ENCODE results near the gene ATP10A. TPM values are rescaled to one million over a fixed set of nuclear protein-coding genes. Genes with fewer than 3 reads are reported as not detected.

ATP10A gene
- total RNA-seq, 1 experiment from 2014 or later: 2.1 TPM

DNA sequence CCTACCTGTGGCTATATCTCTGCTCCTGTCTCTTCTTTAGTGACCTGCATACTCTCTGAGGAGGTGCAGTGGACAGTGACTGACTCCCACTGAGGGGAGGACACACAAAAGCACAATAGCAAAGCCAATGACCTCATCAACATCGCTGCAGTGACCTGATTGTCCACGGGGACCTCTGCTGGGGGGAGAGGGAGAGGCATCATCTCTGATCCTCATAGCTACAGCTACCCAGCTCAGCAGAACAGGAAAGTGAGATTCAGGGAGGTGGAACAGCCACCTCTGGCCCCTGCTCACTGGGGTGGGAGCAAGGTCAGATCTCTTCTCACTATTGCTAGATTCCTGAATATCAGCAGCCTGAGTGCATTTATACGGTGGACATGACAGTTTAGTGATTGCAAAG lies 179.2 kb downstream of the ATP10A start (continued):
- TF ChIP-seq, protein P1, sequence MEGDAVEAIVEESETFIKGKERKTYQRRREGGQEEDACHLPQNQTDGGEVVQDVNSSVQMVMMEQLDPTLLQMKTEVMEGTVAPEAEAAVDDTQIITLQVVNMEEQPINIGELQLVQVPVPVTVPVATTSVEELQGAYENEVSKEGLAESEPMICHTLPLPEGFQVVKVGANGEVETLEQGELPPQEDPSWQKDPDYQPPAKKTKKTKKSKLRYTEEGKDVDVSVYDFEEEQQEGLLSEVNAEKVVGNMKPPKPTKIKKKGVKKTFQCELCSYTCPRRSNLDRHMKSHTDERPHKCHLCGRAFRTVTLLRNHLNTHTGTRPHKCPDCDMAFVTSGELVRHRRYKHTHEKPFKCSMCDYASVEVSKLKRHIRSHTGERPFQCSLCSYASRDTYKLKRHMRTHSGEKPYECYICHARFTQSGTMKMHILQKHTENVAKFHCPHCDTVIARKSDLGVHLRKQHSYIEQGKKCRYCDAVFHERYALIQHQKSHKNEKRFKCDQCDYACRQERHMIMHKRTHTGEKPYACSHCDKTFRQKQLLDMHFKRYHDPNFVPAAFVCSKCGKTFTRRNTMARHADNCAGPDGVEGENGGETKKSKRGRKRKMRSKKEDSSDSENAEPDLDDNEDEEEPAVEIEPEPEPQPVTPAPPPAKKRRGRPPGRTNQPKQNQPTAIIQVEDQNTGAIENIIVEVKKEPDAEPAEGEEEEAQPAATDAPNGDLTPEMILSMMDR (IDR thresholded peaks at IDR 0.05): no peak
- TF ChIP-seq, protein P2, sequence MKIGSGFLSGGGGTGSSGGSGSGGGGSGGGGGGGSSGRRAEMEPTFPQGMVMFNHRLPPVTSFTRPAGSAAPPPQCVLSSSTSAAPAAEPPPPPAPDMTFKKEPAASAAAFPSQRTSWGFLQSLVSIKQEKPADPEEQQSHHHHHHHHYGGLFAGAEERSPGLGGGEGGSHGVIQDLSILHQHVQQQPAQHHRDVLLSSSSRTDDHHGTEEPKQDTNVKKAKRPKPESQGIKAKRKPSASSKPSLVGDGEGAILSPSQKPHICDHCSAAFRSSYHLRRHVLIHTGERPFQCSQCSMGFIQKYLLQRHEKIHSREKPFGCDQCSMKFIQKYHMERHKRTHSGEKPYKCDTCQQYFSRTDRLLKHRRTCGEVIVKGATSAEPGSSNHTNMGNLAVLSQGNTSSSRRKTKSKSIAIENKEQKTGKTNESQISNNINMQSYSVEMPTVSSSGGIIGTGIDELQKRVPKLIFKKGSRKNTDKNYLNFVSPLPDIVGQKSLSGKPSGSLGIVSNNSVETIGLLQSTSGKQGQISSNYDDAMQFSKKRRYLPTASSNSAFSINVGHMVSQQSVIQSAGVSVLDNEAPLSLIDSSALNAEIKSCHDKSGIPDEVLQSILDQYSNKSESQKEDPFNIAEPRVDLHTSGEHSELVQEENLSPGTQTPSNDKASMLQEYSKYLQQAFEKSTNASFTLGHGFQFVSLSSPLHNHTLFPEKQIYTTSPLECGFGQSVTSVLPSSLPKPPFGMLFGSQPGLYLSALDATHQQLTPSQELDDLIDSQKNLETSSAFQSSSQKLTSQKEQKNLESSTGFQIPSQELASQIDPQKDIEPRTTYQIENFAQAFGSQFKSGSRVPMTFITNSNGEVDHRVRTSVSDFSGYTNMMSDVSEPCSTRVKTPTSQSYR (CRISPR knock-in tag; IDR thresholded peaks at IDR 0.05): no peak
- TF ChIP-seq, protein P3, sequence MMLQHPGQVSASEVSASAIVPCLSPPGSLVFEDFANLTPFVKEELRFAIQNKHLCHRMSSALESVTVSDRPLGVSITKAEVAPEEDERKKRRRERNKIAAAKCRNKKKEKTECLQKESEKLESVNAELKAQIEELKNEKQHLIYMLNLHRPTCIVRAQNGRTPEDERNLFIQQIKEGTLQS (CRISPR knock-in tag; conservative IDR thresholded peaks at IDR 0.05): no peak
- TF ChIP-seq, protein P4, sequence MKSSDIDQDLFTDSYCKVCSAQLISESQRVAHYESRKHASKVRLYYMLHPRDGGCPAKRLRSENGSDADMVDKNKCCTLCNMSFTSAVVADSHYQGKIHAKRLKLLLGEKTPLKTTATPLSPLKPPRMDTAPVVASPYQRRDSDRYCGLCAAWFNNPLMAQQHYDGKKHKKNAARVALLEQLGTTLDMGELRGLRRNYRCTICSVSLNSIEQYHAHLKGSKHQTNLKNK (CRISPR knock-in tag; IDR thresholded peaks at IDR 0.05): no peak
- TF ChIP-seq RELA (CRISPR knock-in tag; IDR thresholded peaks at IDR 0.05; ENCODE audit: borderline replicate concordance) (no peak), TEAD4 (CRISPR knock-in tag; IDR thresholded peaks at IDR 0.05) (no peak), ZBTB21 (CRISPR knock-in tag; IDR thresholded peaks at IDR 0.05; ENCODE audit: borderline replicate concordance) (no peak)

DNA sequence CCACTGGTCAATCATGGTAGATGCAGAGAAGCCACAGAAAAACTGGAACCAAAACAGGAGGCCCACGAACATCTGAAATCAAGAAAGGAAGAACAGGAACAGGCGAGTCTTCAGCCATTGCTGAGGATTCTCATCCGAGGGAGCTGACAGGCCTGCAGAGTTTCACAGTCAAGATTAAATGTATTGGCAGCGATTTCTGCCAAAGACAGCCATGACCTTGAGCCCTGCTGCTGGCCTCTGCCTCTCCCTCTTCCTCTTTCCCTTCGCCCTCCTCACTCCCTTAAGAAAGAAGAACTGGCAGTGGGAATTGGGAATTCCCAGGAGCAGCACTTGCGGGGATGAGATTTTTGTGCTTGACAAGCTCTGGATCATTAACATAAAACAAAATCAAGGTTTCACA lies 179.7 kb downstream of the ATP10A start:
- peaks cover 10% of the 10 kb centered on the region for H3K27me3 Mint-ChIP-seq (ENCODE audit: low read depth)
- H3K4me1 Mint-ChIP-seq: peaks cover 13% of the 10 kb centered on the region
- ChIA-PET POLR2A (no interaction called here), CTCF (interaction anchor here (1.0 to 3.0 kb wide), 13 partner anchors 9 to 182 kb away, joined by 3 to 37 read pairs (median 4); no protein-coding TSS in a partner anchor)
- no peak for DNase-seq (ENCODE audit: low spot score)
- H3K9me3 Mint-ChIP-seq: peaks cover 13% of the 10 kb centered on the region
- H3K27ac Mint-ChIP-seq: no peak overlapping the region
- H3K4me3 Mint-ChIP-seq: no peak overlapping the region
- TF ChIP-seq ZNF416 (CRISPR knock-in tag; IDR thresholded peaks at IDR 0.05) (no peak), CREB1 (CRISPR knock-in tag; IDR thresholded peaks at IDR 0.05) (no peak), SOX15 (CRISPR knock-in tag; IDR thresholded peaks at IDR 0.05) (no peak), EMX1 (CRISPR knock-in tag; IDR thresholded peaks at IDR 0.05) (no peak)
- no peak for ATAC-seq
- H3K36me3 Mint-ChIP-seq: peaks cover 10% of the 10 kb centered on the region

DNA sequence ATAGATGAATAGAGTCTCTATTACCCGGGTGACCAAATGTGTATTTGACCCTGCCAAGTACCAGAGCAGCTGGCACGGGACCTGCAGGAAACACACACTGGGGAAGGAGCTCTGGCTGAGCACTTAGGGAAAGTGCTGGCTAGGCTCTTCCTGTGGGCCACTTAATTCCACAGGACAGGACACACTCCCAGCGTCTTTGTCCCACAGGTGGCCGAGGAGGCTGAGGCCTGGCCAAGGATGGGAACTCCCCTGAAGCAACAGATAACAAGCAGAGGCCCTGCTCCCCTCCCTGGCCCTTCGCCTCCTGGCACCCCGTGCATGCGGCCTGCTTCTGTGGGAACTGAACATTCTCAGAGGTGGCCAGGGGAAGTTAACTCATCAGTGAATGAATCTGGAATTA lies 180.8 kb downstream of the ATP10A start:
- ChIA-PET CTCF (interaction anchor here (1.1 kb wide), 1 partner anchor 10 kb away, joined by 3 read pairs; no protein-coding TSS in a partner anchor), POLR2A (no interaction called here)
- peaks cover 13% of the 10 kb centered on the region for H3K9me3 Mint-ChIP-seq
- H3K27ac Mint-ChIP-seq: no peak overlapping the region
- H3K36me3 Mint-ChIP-seq: peaks cover 10% of the 10 kb centered on the region
- H3K4me3 Mint-ChIP-seq: no peak overlapping the region
- ATAC-seq (no peak), DNase-seq (ENCODE audit: low spot score) (no peak)
- H3K4me1 Mint-ChIP-seq: peaks cover 23% of the 10 kb centered on the region
- TF ChIP-seq, protein P5, sequence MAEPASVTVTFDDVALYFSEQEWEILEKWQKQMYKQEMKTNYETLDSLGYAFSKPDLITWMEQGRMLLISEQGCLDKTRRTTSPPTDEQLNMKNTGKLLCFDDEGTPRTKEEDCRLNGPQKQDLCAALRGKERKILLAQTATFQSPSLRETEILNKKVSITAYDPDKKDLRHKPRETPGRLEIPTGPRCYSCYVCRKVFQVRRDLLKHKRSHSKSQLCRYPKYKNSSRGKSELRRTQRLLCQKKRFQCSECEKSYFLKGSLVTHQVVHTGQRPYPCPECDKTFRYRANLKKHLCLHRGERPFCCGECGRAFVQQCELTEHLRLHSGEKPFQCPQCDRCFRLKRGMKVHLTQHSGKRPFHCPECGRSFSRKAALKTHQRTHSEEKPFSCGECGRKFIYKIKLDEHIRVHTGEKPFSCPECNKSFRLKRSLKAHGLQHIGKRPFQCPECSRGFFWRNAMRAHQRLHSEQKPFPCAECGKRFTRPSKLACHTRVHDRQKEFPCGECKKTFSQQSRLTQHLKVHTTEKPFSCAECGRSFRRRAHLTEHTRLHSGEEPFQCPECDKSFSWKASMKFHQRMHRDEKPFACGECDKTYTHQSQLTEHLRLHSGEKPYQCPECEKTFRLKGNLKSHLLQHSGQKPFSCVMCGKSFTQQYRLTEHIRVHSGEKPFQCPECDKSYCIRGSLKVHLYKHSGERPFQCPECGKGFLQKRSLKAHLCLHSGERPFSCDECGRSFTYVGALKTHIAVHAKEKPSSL (CRISPR knock-in tag; conservative IDR thresholded peaks at IDR 0.05): no peak
- TF ChIP-seq, protein P2 (CRISPR knock-in tag; IDR thresholded peaks at IDR 0.05): no peak
- TF ChIP-seq ZNF263 (CRISPR knock-in tag; IDR thresholded peaks at IDR 0.05; ENCODE audit: low read depth): no peak
- peaks cover 11% of the 10 kb centered on the region for H3K27me3 Mint-ChIP-seq (ENCODE audit: low read depth)

All from WTC11 (cell line).